Bronchial epithelial cell (primary cell): ENCODE measurements around the gene NOC2L. TPM values are rescaled to one million over a fixed set of nuclear protein-coding genes. Genes with fewer than 3 reads are reported as not detected.

Experiments
- DNase-seq: peaks from one replicate; pipeline ENCODE4 v3.0.0-alpha.2; 2010; ENCODE audit warnings: low read depth
- FAIRE-seq: peaks from 2 replicates; lab custom pipeline; 2011; peaks lifted over from hg19 to GRCh38; lab: Jason Lieb, UNC
- H3K27me3 ChIP-seq: 2 replicates; pipeline ENCODE4 v1.5.1; 2011; ENCODE audit warnings: low read length; ENCODE audit not compliant: control insufficient read depth, insufficient read depth
- H3K36me3 ChIP-seq: 2 replicates; pipeline ENCODE4 v1.5.1; 2011; ENCODE audit warnings: low read length; ENCODE audit not compliant: control insufficient read depth, insufficient read depth
- H3K4me3 ChIP-seq: 2 replicates; pipeline ENCODE4 v1.5.1; 2011; ENCODE audit warnings: mild to moderate bottlenecking, low read depth, low read length, control low read depth
- total RNA-seq: library from RNA; depleted of rRNA; stranded (reverse); fragments of >200 nt; gene quantifications from 2 replicates; pipeline ENCODE4 v1.2.1, GENCODE V29; 2014
- TF ChIP-seq, protein P1 (sequence below): IDR thresholded peaks from 2 replicates; pipeline ENCODE4 v1.5.1; 2011; ENCODE audit warnings: mild to moderate bottlenecking, moderate library complexity, low read length, control low read depth, inconsistent platforms; ENCODE audit not compliant: insufficient read depth, severe bottlenecking

The NOC2L gene
- total RNA-seq, 1 donor from 2014 or later = 128 TPM

DNA sequence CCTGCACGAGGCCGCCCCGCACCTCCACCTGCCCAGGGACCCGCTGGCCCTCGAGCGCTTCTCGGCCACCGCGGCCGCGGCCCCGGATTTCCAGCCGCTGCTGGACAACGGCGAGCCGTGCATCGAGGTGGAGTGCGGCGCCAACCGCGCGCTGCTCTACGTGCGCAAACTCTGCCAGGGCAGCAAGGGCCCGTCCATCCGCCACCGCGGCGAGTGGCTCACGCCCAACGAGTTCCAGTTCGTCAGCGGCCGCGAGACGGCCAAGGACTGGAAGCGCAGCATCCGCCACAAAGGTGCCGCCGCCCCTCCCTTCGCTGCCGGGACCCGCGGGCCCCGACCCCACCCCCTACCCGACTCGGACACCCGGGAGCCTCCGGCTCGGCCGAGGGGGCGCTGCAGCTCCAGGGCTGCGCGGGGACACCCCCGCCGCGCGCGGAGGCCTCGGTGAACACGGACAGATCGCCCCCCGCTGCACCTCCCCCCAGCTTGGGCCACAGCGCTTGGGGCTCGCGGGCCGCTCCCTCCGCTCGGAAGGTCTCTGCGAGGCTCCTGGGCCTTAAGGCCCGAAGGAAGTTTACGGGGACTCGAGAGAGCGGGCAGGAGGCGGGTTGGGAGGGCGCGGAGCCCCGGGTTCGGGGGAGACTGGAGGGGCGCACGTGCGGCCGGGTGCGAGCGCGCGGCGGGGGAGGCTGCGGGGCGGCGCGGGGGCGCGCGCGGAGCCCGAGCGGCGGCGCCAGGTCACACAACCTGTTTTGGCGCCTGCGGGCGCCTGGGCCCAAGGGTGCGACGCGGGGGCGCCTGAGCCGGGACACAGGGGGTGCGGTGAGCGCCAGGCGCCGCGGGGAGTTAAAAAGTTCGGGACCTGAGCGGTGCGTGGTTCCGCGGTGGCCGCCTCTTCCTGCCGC, 34.1 kb downstream of the NOC2L start:
- peak overlapping the region; percentile 29 for H3K4me3 ChIP-seq
- H3K36me3 ChIP-seq = no peaks in the 10 kb centered on the region
- DNase-seq = no peak
- peaks cover 53% of the 10 kb centered on the region for H3K27me3 ChIP-seq
- FAIRE-seq = no peak
- TF ChIP-seq, protein P1, sequence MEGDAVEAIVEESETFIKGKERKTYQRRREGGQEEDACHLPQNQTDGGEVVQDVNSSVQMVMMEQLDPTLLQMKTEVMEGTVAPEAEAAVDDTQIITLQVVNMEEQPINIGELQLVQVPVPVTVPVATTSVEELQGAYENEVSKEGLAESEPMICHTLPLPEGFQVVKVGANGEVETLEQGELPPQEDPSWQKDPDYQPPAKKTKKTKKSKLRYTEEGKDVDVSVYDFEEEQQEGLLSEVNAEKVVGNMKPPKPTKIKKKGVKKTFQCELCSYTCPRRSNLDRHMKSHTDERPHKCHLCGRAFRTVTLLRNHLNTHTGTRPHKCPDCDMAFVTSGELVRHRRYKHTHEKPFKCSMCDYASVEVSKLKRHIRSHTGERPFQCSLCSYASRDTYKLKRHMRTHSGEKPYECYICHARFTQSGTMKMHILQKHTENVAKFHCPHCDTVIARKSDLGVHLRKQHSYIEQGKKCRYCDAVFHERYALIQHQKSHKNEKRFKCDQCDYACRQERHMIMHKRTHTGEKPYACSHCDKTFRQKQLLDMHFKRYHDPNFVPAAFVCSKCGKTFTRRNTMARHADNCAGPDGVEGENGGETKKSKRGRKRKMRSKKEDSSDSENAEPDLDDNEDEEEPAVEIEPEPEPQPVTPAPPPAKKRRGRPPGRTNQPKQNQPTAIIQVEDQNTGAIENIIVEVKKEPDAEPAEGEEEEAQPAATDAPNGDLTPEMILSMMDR = no peak

DNA sequence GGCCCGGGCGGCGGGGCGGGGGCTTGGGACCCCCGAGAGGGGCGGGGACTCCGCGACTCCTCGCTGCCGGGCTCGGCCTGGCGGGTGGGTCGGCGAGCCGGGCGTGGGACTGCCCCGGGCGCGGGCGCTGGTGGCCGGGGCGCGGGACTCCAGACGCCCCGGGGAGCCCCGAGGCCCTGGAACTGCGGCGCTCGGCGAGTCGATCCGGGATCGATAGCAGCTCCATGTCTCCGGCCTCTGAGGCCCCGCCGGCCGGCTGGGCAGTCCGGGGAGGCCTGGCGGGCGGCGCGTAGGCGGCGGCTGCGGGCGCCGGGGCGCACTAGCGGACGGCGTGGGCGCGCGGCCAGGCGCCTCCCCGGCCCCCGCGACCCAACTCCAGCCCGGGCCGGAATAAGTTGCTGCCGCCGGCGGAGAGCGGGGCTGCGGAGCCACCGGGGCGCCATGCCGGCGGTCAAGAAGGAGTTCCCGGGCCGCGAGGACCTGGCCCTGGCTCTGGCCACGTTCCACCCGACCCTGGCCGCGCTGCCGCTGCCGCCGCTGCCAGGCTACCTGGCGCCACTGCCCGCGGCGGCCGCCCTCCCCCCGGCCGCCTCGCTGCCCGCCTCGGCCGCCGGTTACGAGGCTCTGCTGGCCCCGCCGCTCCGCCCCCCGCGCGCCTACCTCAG, 34.9 kb downstream of the NOC2L start:
- H3K36me3 ChIP-seq = no peaks in the 10 kb centered on the region
- no peak for DNase-seq
- no peak for FAIRE-seq
- H3K27me3 ChIP-seq = peaks cover 60% of the 10 kb centered on the region
- H3K4me3 ChIP-seq = peak overlapping the region; percentile 29
- TF ChIP-seq, protein P1 = no peak

DNA sequence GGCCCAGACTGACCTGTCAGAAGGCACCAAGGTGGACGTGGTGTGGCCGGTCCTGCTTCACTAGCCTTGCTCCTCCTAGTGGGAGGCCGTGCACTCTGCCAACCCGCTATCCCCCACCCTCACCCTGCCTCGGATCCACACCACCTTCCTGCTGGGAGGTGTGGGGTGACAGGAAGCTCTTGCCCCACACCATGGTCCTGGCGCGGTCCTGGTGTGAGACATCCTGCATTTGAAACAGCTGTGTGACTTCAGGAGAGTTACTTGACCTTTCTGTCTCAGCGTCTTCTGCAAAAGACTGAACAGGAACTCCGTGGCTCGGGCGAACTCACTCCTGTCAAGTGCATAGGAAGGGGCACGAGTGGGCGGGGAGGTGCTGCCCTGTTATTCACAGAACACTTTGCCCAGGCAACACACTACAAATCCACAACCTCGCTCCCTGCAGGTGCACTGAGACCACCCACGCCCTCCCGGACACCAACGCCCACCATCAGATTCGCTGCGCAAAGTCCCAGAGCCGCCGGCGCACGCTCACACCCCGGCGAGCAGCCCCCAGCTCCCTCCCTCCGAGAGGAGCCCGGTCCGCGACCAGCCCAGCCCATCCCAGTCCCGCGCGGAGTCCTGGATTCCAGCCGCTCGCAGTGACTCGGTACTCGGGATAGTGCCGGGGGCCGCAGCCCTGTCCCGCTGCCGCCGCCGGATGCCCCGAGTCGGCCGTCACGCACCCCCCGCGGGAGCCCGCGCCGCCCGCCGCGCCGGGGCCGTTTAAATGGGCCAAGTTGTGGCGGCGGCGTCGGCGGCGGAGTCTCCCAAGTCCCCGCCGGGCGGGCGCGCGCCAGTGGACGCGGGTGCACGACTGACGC, 35.7 kb downstream of the NOC2L start, which contains the start of gene SAMD11:
SAMD11 (plus strand) TSS at position 793 of the 860 bp plus-strand sequence. CDS start 509 bp downstream, outside the sequence.
- DNase-seq = no peak

DNA sequence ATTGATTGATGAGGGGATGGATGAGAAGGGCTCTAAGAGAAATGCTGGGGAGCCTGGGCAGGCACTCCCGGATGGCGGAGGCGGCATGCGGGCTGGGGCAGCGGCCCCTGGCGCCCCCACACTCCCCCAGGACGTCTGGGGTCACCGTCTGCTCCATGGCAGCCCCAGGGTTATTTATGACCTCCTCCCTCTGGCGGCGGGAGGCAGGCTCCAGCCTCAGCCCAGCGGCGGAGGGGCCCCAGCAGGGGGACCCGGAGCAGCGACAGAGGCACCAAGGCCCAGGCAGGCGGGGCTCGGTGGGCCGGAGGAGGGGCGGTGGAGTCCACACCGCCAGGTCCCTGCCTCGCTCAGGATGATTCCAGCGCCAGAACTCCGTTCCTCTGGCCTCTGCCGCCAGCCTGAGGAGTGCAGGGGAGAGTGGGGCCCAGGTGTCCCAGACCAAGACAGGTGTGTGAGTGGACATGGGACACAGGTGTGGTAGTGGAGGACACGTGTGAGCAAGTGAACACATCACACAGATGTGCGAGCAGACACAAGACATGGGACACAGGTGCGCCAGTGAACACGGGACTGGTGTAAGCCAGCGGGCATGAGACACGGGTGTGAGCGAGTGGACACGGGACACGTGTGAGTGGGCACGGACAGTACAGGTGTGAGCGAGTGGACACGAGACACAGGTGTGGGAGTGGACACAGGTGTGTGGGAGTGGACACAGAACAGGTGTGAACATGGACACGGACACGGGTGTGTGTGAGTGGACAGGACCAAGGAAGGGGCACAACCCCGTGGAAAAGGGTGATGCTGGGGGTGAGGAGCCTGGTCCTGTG, 37.8 kb downstream of the NOC2L start:
- TF ChIP-seq, protein P1 = peak; percentile 62
- H3K4me3 ChIP-seq = no peak overlapping the region
- peak; percentile 28 for DNase-seq
- H3K27me3 ChIP-seq = peaks cover 66% of the 10 kb centered on the region
- H3K36me3 ChIP-seq = no peaks in the 10 kb centered on the region
- no peak for FAIRE-seq

More for the DNA sequence above, 35.7 kb downstream of the NOC2L start, which contains the start of gene SAMD11:
- TF ChIP-seq, protein P1 = no peak
- FAIRE-seq = no peak
- Histone ChIP-seq H3K27me3 (peaks cover 64% of the 10 kb centered on the region), H3K36me3 (no peaks in the 10 kb centered on the region), H3K4me3 (peak within 1 kb of the TSS; percentile 29)

DNA sequence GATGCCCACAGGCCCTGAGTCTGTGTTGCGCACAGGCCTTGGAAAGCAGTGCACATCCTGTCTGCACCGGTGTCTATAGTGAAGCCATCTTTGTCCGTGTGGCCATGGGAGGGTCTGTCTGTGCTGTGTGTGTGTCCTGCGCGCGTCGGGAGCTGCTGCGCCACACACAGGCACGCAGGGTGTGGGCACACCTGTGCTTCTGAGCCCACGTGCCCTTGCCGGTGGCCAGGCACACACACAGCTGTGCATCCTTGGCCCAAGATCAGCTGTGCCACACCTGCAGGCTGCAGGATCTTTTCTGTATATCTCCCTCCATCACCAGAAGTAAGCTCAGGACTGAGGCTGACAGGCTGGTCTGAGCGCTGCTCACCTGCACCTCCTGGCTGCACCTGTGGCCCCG, 38.5 kb downstream of the NOC2L start:
- FAIRE-seq (no peak), DNase-seq (no peak)
- Histone ChIP-seq H3K27me3 (peaks cover 70% of the 10 kb centered on the region), H3K36me3 (no peaks in the 10 kb centered on the region), H3K4me3 (no peak overlapping the region)
- TF ChIP-seq, protein P1 = no peak
